HG02588 (cell line): ENCODE measurements around the gene DIAPH1.

Source experiments
- ATAC-seq: cut with Tn5 transposase; IDR thresholded peaks from one replicate; pipeline ENCODE4 v1.9.1; 2021; ENCODE audit warnings: mild to moderate bottlenecking, moderate library complexity; ENCODE audit not compliant: unreplicated experiment

The DIAPH1 gene

DNA sequence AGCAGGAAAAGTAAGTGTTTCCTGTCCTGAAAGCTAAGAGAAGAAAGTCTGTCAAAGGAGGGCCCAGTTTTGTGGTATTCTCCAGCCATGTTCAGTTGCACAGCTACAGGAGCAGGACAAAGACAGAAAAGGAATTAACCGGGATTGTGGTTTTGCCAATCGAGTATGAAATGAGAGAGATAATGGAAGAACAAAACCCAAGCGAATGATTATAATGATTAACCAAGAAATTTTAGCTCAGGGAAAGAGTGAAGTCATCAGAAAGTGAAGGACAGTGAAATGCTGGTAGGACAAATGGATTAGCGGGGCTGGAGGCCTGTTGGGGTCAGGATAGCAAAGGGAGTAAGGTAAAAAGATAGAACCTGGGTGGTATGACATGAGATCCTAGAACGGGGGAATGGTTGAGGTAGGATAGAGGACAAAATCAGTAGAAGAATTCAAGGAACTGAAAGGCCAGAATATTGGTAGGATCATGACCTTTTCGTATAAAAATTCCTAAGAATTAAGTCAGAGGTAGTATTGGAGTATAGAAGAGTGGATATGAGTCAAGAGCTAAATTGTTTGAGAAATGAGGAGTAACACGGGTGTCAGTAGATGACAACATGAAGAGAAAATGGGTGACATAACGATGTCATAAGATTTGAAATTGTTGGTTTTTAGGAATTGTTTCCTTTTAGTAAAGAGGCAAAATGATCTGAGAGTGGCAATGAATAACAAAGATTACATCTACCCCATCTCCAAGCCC is 52.8 kb downstream of the DIAPH1 start:
- no peak for ATAC-seq

- peak; percentile 94 for ATAC-seq
Measured at GRCh38 chr5:141564216-141564692, 54.5 kb downstream of the DIAPH1 start.

- no peak for ATAC-seq
Measured at GRCh38 chr5:141560725-141561483, 57.9 kb downstream of the DIAPH1 start.

DNA sequence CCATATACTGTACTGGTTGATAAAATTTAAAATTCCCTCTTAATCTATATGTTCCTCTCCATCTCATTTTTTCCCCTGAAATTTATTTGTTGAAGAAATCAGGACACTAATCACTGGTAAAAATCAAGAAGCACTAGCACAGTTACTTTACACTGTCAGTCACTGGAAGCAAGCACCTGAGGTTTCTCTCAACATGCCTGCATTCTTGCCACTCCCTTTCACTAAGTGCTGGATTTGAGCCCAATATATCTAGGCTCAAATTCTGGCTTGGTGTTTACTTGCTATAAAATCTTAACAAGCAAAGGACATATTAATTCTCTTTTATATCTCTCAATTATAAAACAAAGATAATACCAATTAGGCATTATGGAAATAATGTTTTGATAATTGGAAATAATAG is 58.6 kb downstream of the DIAPH1 start:
- no peak for ATAC-seq

DNA sequence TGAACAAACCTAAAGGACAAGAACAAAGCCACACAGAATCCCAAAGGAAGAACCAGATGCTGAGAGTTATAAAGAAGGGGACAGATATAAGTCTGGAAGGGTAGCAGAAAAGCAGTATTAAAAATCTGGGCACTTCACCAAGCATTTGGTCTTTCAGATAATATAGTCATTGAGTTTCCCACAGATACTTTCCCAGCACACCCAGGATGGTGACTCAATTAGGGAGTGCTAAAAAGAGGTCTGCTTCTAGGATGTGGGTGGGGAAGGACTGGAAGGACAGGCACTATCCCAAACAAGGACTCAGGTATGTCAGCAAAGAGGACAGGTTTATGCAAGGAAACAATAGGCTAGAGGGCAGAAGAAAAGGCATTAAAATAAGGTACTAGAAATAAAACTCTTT is 59.3 kb downstream of the DIAPH1 start:
- no peak for ATAC-seq

DNA sequence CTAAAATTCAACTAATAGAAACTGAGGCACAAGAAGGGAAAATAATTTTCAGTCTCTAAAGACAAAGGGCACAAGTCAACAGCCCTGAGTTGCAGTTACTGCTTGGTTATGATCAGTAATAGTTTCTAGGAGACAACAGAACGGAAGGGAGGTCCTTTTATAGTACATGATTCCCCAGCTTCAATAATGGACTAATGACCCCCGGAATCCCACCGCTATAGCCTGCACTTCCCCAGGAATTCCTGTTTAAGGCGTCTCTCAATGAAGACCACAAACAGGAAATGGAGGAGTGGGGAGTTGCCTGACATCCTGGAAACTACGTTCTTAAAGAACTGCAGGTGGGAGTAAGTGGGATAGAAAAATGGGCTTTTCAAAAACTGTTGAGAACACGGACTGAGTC is 60.6 kb downstream of the DIAPH1 start:
- ATAC-seq: peak; percentile 10

DNA sequence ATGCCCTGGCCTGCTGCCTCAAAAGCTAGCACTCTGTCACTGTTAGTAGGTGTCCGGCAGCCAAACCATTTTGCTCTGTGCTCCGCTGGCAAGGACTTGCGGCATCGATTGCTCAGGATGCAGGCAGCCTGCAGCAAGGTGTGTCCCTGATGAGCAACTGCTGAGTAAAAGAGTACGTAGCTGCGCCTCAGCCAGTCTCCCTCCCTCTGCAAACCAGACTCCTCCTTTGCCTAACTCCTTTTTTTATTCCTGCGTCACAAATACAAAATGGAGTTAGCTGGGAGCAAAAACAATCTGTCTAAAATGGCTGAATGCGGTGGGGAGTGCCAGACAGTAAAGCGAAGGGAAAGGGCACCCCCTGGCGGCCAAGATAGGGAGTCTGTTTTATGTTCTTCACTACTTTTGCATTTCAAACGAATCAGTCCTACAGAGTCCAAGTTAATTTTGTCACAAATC is 61.1 kb downstream of the DIAPH1 start:
- peak; percentile 51 for ATAC-seq

DNA sequence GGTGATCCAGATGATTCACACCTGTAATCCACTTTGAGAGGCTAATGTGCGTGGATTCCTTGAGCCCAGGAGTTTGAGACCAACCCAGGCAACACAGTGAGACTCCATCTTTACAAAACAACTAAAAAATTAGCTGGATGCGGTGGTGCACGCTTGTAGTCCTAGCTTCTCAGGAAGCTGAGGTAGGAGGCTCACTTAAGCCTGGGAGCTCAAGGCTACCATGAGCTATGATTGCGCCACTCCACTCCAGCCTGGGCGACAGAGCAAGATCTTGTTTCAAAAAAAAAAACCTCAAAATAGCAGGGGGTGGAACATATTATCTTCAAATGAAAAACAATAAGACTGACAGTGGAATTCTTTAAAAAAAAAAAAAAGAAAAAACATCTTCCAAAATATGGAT is 70.9 kb downstream of the DIAPH1 start:
- ATAC-seq: no peak

GRCh38 chr5:141547488-141547887 is 71.3 kb downstream of the DIAPH1 start:
- no peak for ATAC-seq

- ATAC-seq: no peak
Measured at GRCh38 chr5:141543053-141543452, 75.7 kb downstream of the DIAPH1 start.

DNA sequence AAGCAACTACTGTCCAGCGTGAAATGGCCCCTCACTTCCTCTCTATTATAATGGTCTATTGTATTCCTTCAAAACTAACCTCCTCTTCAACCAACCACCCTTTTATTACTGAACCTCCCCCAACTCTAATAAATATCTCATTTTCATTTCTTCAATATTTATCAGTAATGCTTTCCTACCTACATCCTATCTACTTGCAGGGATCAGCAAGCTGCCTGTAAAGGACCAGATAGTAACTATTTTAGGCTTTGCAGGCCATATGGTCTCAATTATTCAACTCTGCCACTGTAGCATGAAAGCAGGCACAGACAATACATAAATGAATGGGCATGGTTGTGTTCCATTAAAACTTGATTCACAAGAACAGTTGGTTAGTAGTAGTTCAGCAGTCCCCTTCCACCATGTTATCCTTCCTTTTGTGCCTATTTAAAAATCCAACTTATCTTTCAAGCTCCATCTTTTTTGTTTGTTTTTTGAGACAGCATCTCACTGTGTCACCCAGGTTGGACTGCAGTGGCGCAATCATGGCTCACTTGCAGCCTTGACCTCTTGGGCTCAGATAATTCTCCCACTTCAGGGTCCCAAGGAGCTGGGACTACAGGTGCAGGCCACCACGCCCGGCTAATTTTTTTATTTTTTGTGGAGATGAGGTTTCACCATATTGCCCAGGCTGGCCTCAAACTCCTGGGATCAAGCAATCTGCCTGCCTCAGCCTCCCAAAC is 84.1 kb downstream of the DIAPH1 start:
- ATAC-seq: no peak

- no peak for ATAC-seq
Measured at GRCh38 chr5:141533897-141534296, 84.9 kb downstream of the DIAPH1 start.

DNA sequence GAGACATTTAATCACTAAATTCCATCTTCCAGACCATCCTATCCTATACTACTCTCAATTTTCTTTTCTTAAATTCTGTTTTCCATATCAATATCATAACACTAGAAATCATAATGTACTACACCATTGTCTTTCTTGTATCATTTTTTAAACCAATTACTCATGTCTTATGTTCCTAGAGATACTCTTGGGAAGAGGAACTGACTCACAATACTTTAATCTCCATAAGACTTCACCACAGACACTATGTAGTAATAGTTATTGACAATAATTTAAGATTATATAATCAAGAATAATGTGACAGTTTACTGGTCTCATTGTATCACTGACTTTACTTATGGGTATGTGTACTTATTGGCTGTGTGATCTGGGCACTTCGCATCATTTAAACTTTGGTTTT is 86.1 kb downstream of the DIAPH1 start:
- ATAC-seq: no peak

DNA sequence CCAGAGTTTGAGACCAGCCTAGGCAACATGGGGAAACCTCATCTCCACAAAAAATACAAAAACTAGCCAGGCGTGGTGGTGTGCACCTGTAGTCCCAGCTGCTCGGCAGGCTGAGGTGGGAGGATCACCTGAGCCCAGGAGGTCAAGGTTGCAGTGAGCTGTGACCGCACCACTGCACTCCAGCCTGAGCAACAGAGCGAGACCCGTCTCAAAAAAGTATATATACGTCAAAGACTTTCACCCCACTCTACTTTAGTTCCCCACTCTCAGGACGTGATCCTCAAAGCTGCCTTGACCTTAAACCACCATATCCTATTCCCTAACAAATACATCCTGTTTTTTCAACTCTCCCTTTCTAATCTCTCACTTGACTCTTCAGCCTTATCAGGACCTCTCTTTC is 88.9 kb downstream of the DIAPH1 start:
- ATAC-seq: no peak

DNA sequence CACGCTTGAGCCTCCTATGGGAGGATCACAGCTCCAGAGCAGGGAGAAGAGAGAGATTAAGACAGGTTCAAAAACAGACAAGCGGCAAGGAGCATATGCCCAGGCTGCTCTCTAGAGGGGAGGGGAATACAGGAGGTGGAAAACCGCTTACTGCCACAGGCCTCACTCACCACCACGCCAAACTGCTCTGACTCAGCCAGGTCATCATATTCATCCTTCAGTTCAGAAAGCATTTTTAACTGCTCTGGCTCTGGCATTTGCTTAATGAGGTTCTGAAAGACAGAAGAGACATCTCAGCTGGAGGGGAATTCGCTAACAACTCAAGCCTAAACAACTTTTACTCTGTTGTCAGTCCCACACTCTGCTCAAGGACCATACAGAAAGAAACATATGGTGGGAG is 89.8 kb downstream of the DIAPH1 start:
- ATAC-seq: peak; percentile 52

GRCh38 chr5:141528291-141528984 is 90.4 kb downstream of the DIAPH1 start:
- ATAC-seq: no peak

DNA sequence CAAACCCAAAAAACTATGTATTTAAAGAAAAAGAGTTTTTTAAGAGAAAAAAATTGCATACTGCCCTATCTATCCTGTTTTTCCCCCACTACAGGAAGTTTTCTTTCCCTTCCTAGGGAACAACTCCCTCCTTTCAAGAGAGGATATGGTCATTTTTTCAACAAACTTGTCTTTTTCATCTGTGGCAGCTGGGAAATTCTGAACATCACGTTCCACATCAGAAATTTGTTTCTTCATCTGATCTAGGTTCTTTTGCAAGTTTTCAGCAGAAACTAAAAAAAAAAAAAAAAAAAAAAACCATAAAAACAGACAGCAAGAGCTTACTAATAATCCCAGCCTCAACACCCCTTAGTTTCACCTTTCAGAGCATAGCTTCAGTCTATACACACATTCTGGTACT is 91.4 kb downstream of the DIAPH1 start:
- no peak for ATAC-seq

GRCh38 chr5:141525653-141526052 is 93.1 kb downstream of the DIAPH1 start:
- ATAC-seq: no peak

DNA sequence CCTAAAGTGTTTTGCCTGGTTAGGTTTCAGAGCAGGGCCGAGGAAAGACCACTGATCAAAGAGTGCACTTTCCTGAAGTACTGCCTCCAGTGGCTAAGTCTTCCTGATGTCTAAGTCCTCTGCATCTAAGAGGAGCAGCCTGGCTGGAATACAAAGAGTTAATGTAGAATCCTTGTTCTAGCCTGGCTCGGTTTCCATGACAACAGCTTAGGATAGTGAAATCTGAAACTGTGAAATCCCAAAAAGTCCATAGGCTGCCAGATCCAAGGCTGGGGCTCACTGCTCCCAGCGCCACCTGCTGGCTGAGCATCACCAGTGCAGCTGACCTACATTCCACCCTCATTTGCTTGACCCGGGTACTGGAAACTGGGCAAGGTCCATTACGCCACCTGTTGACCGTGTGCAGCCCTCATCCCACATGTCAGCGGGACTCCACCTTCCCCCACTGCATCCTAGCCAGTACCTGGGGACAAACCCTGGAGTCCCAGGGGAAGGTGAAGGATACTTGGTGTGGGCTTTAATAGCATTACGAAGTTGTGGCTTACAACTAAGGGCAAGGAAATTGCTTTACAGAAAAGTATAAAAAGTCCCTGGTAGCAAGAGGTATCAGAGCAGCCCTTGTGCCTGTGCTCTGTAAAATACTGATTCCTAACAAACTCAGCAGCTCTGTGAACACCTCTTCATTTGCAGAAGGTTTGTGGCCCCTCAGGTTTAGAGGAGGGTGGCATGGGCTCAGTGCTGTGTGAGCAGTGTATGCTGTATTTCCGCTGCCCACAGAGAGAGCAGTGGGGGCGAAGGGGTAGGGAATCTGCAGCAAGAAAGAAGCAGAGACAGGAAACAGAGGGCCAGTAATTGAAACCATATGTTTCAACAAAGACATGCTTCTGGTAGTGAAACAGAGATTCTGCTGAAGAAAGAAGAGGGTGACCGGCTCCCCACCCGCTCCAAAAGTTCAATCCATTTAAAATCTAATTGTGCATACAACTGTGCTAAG is 93.9 kb downstream of the DIAPH1 start:
- peak; percentile 84 for ATAC-seq

DNA sequence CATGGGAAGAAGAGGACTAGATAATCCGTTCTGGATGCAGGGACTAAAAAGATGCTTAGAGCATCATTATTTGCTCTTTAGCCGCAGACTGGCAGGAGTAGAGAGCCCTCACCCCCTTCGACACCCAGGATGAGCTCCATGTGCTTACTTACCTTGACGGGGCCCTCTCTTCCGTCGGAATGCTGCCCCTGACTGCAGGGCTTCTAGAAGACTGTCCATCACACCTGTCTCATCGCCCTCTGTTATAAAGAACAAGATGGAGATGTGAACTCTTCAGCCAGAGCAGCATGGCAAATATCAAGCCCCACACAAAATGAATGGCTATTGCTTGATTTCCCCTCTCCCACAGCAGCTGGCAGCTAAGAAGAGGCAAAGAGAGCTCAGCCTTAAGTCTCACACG is 94.8 kb downstream of the DIAPH1 start:
- ATAC-seq: no peak
